Panc1 (cell line): Measurements from ENCODE around the gene MMP14. TPM values are rescaled to one million over a fixed set of nuclear protein-coding genes. Genes with fewer than 3 reads are reported as not detected.

Experiments used
- ATAC-seq: fragments of 200-7000 bp; cut with Tn5 transposase; 2 replicates; pipeline ENCODE4 v1.9.1; 2020; ENCODE audit warnings: mild to moderate bottlenecking, moderate library complexity
- BruUV-seq: library from RNA; stranded (reverse); fragments of 400-500 nt; replicated peaks from 2 replicates; lab custom pipeline; 2021; lab: Mats Ljungman, UMichigan
- CTCF ChIA-PET: fragments of 300-600 bp; sonication (Branson Sonifier 250); formaldehyde crosslinking; loops from one replicate; lab custom pipeline; 2022; ENCODE audit warnings: antibody characterized with exemption; lab: Charles Lee
- POLR2A ChIA-PET: fragments of 300-600 bp; sonication (Branson Sonifier 250); formaldehyde crosslinking; loops from one replicate; lab custom pipeline; 2022; ENCODE audit warnings: antibody characterized with exemption; lab: Charles Lee
- DNase-seq: peaks from one replicate; pipeline ENCODE4 v3.0.0-alpha.2; 2010; ENCODE audit warnings: low read depth, low spot score
- H3K27ac ChIP-seq: 2 replicates; pipeline ENCODE4 v1.5.1; 2011; ENCODE audit warnings: mild to moderate bottlenecking, low read length, inconsistent platforms
- H3K27me3 ChIP-seq: fragments of 200-500 bp; sonication (Bioruptor generic); 2 replicates; pipeline ENCODE4 v1.6.0; 2014; ENCODE audit warnings: low read length, inconsistent platforms; ENCODE audit not compliant: control insufficient read depth, insufficient read depth
- H3K36me3 ChIP-seq: fragments of 200-500 bp; sonication (Bioruptor generic); 2 replicates; pipeline ENCODE4 v1.5.1; 2014; ENCODE audit warnings: inconsistent platforms, mild to moderate bottlenecking, low read length, moderate library complexity; ENCODE audit not compliant: control insufficient read depth, insufficient read depth
- H3K4me1 ChIP-seq: 2 replicates; pipeline ENCODE4 v1.5.1; 2011; ENCODE audit warnings: inconsistent platforms, mild to moderate bottlenecking, low read length, moderate library complexity; ENCODE audit not compliant: control insufficient read depth, insufficient read depth
- H3K4me3 ChIP-seq, 2 experiments: 2 replicates each; pipeline ENCODE4 v1.5.1; 2011 to 2012; ENCODE audit warnings: low read depth in 2 of 2, low read length in 2 of 2, mild to moderate bottlenecking in 2 of 2, inconsistent platforms in 1 of 2, moderate library complexity in 1 of 2
- H3K9me3 ChIP-seq: fragments of 200-500 bp; sonication (Bioruptor generic); 2 replicates; pipeline ENCODE4 v1.5.1; 2014; ENCODE audit warnings: low read depth, mild to moderate bottlenecking, inconsistent platforms, low read length, moderate library complexity; ENCODE audit not compliant: control insufficient read depth, insufficient read depth
- CTCF ChIP-seq: fragments of 450-650 bp; IDR thresholded peaks from 2 replicates; pipeline ENCODE4 v1.5.1; 2017; ENCODE audit warnings: mild to moderate bottlenecking
- POLR2AphosphoS5 ChIP-seq: IDR thresholded peaks from 2 replicates; pipeline ENCODE4 v1.6.1; 2012; ENCODE audit warnings: mild to moderate bottlenecking, low read depth, low read length, moderate library complexity
- REST ChIP-seq, 2 experiments: IDR thresholded peaks; 2 replicates each; pipeline ENCODE4 v1.6.1; 2011 to 2012; ENCODE audit warnings: low read depth in 2 of 2, control low read depth in 1 of 2, low read length in 1 of 2, mild to moderate bottlenecking in 1 of 2, moderate library complexity in 1 of 2; ENCODE audit not compliant: insufficient read depth in 1 of 2
- SIN3A ChIP-seq: IDR thresholded peaks from 2 replicates; pipeline ENCODE4 v1.6.1; 2012; ENCODE audit warnings: low read depth, mild to moderate bottlenecking, low read length, moderate library complexity, borderline replicate concordance; ENCODE audit not compliant: insufficient read depth
- TCF7L2 ChIP-seq: IDR thresholded peaks from 2 replicates; pipeline ENCODE4 v1.6.1; 2011; ENCODE audit warnings: mild to moderate bottlenecking, low read depth, low read length, inconsistent platforms
- in situ Hi-C: cut with HindIII; loops from 2 replicates; pipeline ENCODE4 v1.10.0; 2016; ENCODE audit warnings: low sequenced_read_pairs, low pct_unique_long_range_greater_than_20kb
- intact Hi-C: fragments of 100-400 bp; cut with micrococcal nuclease; formaldehyde crosslinking; loops from one replicate; pipeline ENCODE4 v1.10.0; 2022; ENCODE audit not compliant: unreplicated experiment
- total RNA-seq: library from RNA; stranded (reverse); gene quantifications from one replicate; pipeline ENCODE4 v1.2.1, GENCODE V29; 2021; ENCODE audit not compliant: unreplicated experiment

Gene MMP14
- total RNA-seq, 1 experiment from 2014 or later: 32.9 TPM

DNA sequence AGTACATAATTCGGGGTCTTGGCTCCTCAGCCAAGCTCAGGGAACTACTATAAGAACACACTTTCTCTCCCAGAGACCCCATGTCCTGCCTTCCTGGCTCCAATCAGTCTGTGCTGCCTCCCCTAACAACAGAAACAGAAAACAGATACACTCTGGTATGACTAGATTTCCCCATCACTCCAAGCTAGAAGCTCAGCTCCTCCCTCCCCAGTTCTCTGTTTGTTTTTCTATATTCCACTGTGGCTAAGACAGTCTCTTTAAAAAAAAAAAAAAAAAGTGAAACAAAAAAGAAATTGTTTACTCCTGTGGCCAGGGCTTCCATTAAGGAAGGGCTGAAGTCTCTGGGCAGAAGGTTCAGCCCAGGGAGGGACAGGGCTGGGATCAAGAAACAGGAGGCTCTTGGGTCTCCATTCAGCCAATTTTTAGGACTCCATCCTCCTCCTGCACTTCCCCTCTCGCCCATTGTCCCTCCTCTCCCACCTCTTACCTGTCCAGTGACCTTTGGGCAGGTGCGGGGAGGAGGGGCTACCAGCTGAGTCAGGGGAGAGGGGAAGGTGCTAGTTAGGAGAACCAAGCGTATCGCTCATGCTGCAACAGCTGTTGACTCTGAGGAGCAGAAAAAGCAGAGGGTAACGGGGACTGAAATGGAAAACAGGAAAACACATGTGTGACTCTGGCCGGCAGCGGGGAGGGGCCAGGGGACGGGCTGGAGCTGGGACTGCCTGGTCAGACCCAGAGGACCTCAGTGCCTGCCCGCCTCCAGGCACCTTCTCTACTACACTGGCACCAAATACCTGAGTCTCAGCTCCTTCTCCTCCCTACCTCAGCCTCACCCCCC lies 17.0 kb upstream of the MMP14 start:
- peaks cover 18% of the 10 kb centered on the region for H3K4me1 ChIP-seq
- intact Hi-C loops (no loop called here), in situ Hi-C loops (no loop called here)
- CTCF ChIA-PET: interaction anchor here (0.6 to 1.1 kb wide), 3 partner anchors 18 to 220 kb away, joined by 3 to 9 read pairs (median 6); no protein-coding TSS in a partner anchor
- no peaks in the 10 kb centered on the region for H3K36me3 ChIP-seq
- H3K9me3 ChIP-seq: no peaks in the 10 kb centered on the region
- H3K4me3 ChIP-seq: no peak overlapping the region; a peak in 1 of 4 replicates
- POLR2A ChIA-PET: no interaction called here
- no peak for ATAC-seq
- no TSS peak for BruUV-seq
- H3K27me3 ChIP-seq: no peaks in the 10 kb centered on the region
- no peak overlapping the region; the same call in 1 of the 2 replicates for H3K27ac ChIP-seq
- TF ChIP-seq TCF7L2 (no peak), SIN3A (no peak), POLR2AphosphoS5 (no peak), CTCF (no peak), REST (IDR thresholded peaks at IDR 0.05; ENCODE audit: insufficient read depth in 1 of 2, low read depth in 2 of 2, low read length in 1 of 2) (no peak)
- no peak for DNase-seq

DNA sequence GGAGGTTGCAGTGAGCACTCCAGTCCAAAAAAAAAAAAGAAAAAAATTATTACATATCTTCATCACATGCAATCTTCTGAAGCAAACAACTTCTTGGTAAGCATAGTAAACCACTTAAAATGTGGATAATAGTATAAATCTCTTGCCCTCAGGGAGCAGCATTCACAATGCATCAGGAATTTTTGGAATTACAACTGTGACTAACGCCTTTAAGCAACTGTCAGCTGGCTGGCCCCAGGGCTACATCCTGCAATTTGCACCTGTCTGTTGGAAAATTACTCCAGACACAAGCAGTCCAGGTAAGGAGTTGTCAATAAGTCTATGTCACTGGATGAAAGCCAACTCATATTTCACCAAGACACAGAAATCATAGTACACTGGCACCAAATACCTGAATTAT lies 15.7 kb upstream of the MMP14 start:
- CTCF ChIA-PET: no interaction called here

More for the DNA sequence above, 15.7 kb upstream of the MMP14 start:
- DNase-seq (no peak), ATAC-seq (no peak)
- peaks cover 23% of the 10 kb centered on the region for H3K4me1 ChIP-seq
- H3K4me3 ChIP-seq: no peak overlapping the region
- H3K36me3 ChIP-seq: no peaks in the 10 kb centered on the region
- no peak overlapping the region for H3K27ac ChIP-seq
- POLR2A ChIA-PET: interaction anchor here (0.7 kb wide), 1 partner anchor 259 kb away, joined by 4 read pairs; no protein-coding TSS in a partner anchor
- intact Hi-C loops (no loop called here), in situ Hi-C loops (no loop called here)
- H3K9me3 ChIP-seq: no peaks in the 10 kb centered on the region
- TF ChIP-seq REST (IDR thresholded peaks at IDR 0.05; ENCODE audit: insufficient read depth in 1 of 2, low read depth in 2 of 2, low read length in 1 of 2) (no peak), TCF7L2 (no peak), SIN3A (no peak), CTCF (no peak), POLR2AphosphoS5 (no peak)
- H3K27me3 ChIP-seq: no peaks in the 10 kb centered on the region
- no TSS peak for BruUV-seq
